Measurements from ENCODE around the gene TMEM108. TPM values are rescaled to one million over a fixed set of nuclear protein-coding genes. Genes with fewer than 3 reads are reported as not detected.

TMEM108 gene
- total and polyA plus RNA-seq, 10 of the 15 experiments (the other 5 are each of a cell fraction or from before 2014, with no cell fraction given) = 0.02 to 0.58 (median 0.12) TPM; not detected in 5

- no peaks in the 10 kb centered on the region; a peak in 1 of 4 replicates for H3K27me3 ChIP-seq (replicated peaks in 1 of 2; ENCODE audit: control insufficient read depth in 2 of 2, insufficient read depth in 2 of 2, low read length in 1 of 2)
- H3K9ac ChIP-seq (ENCODE audit: control insufficient read depth, insufficient read depth, low read length) = no peak overlapping the region
- SMC1A ChIA-PET (ENCODE audit: uncharacterized antibody, unreplicated experiment) = interaction anchor here (1.2 to 1.8 kb wide), 2 partner anchors 10 to 334 kb away, joined by 3 to 4 read pairs; no protein-coding TSS in a partner anchor
- intact Hi-C loops (cut with micrococcal nuclease; ENCODE audit: unreplicated experiment) = no loop called here
- RAD21 ChIA-PET (ENCODE audit: unreplicated experiment) = interaction anchor here (1.3 kb wide), 1 partner anchor 644 kb away, joined by 4 read pairs; no protein-coding TSS in a partner anchor
- no peak for DNase-seq (ENCODE audit: low read depth, low spot score)
- no peaks in the 10 kb centered on the region for H3K36me3 ChIP-seq (ENCODE audit: control insufficient read depth in 2 of 2, insufficient read depth in 2 of 2, low read length in 1 of 2)
- H3K4me3 ChIP-seq = no peak overlapping the region
- CTCF ChIA-PET = interaction anchor here (0.6 to 5.3 kb wide), 3 partner anchors 9 to 650 kb away, joined by 3 to 41 read pairs (median 3); no protein-coding TSS in a partner anchor
- FAIRE-seq = no peak
- no peaks in the 10 kb centered on the region for H3K4me1 ChIP-seq (ENCODE audit: control insufficient read depth, insufficient read depth, low read length)
- H3K27ac ChIP-seq (ENCODE audit: control insufficient read depth, insufficient read depth) = no peak overlapping the region
- in situ Hi-C loops (cut with MboI) = loop anchor here (25.0 kb wide), 1 partner anchor 838 kb away; no protein-coding TSS in a partner anchor
- H2AFZ ChIP-seq (ENCODE audit: control insufficient read depth, low read depth, low read length) = no peak overlapping the region
- no peak overlapping the region for H3K4me2 ChIP-seq (ENCODE audit: control insufficient read depth, insufficient read depth)
- no peak for TF ChIP-seq SMAD5 (IDR thresholded peaks at IDR 0.05; ENCODE audit: low read depth)
- TF ChIP-seq POU2F2 (IDR thresholded peaks at IDR 0.05; ENCODE audit: borderline replicate concordance, low read depth, low read length) = 0 out of 3 replicates have a peak, but pooled peaks have one; percentile 31
- POLR2A ChIA-PET = no interaction called here
- H4K20me1 ChIP-seq (ENCODE audit: control insufficient read depth, insufficient read depth) = no peaks in the 10 kb centered on the region
- H3K9me3 ChIP-seq (replicated peaks; ENCODE audit: control insufficient read depth, insufficient read depth, low read length) = no peaks in the 10 kb centered on the region
- ATAC-seq = no peak
- no TSS peak for BruUV-seq (replicated peaks)
- no peaks in the 10 kb centered on the region for H3K79me2 ChIP-seq (ENCODE audit: control insufficient read depth, insufficient read depth, low read length)
These were observed 337.2 kb downstream of the TMEM108 start for GRCh38 chr3:133375403-133375745.

GRCh38 chr3:133376810-133377209, 338.6 kb downstream of the TMEM108 start:
- SMC1A ChIA-PET (ENCODE audit: uncharacterized antibody, unreplicated experiment) = interaction anchor here (1.2 to 1.9 kb wide), 2 partner anchors 334 to 644 kb away, joined by 3 to 12 read pairs; no protein-coding TSS in a partner anchor
- in situ Hi-C loops (cut with MboI) (loop anchor here (25.0 kb wide), 1 partner anchor 840 kb away; no protein-coding TSS in a partner anchor), intact Hi-C loops (cut with micrococcal nuclease; ENCODE audit: unreplicated experiment) (loop anchor here (1.0 kb wide), 1 partner anchor 336 kb away; no protein-coding TSS in a partner anchor)
- Histone ChIP-seq H4K20me1 (ENCODE audit: control insufficient read depth, insufficient read depth) (no peaks in the 10 kb centered on the region), H3K9me3 (replicated peaks; ENCODE audit: control insufficient read depth, insufficient read depth, low read length) (no peaks in the 10 kb centered on the region), H2AFZ (ENCODE audit: control insufficient read depth, low read depth, low read length) (no peak overlapping the region), H3K4me3 (no peak overlapping the region), H3K9ac (ENCODE audit: control insufficient read depth, insufficient read depth, low read length) (no peak overlapping the region), H3K79me2 (ENCODE audit: control insufficient read depth, insufficient read depth, low read length) (no peaks in the 10 kb centered on the region), H3K27me3 (replicated peaks in 1 of 2; ENCODE audit: control insufficient read depth in 2 of 2, insufficient read depth in 2 of 2, low read length in 1 of 2) (no peaks in the 10 kb centered on the region; a peak in 1 of 4 replicates), H3K36me3 (ENCODE audit: control insufficient read depth in 2 of 2, insufficient read depth in 2 of 2, low read length in 1 of 2) (no peaks in the 10 kb centered on the region), H3K27ac (ENCODE audit: control insufficient read depth, insufficient read depth) (no peak overlapping the region), H3K4me2 (ENCODE audit: control insufficient read depth, insufficient read depth) (no peak overlapping the region), H3K4me1 (ENCODE audit: control insufficient read depth, insufficient read depth, low read length) (no peaks in the 10 kb centered on the region)
- TF ChIP-seq CTCF (IDR thresholded peaks at IDR 0.05 in 2 of 3, conservative IDR thresholded peaks at IDR 0.05 in 1 of 3; ENCODE audit: control insufficient read depth in 2 of 3, extremely low read depth in 1 of 3, insufficient read depth in 1 of 3, low read depth in 3 of 3, low read length in 3 of 3) (peak in 2 of 3 experiments; percentile 20 to 32; a peak in 2 of 6 replicates), NFYA (IDR thresholded peaks at IDR 0.05; ENCODE audit: borderline replicate concordance, low read depth, low read length) (no peak), RAD21 (IDR thresholded peaks at IDR 0.05; ENCODE audit: insufficient read depth, low read depth, low read length) (peak; percentile 28; the same call in 1 of the 2 replicates)
- no peak for DNase-seq (ENCODE audit: low read depth, low spot score)
- ATAC-seq = peak; percentile 44; the same call in 1 of the 3 replicates
- no TSS peak for BruUV-seq (replicated peaks)
- FAIRE-seq = no peak
- POLR2A ChIA-PET = no interaction called here
- RAD21 ChIA-PET (ENCODE audit: unreplicated experiment) = interaction anchor here (1.0 kb wide), 2 partner anchors 10 to 334 kb away, joined by 3 read pairs; no protein-coding TSS in a partner anchor
- CTCF ChIA-PET = interaction anchor here (0.7 to 5.3 kb wide), 6 partner anchors 11 to 650 kb away, joined by 3 to 41 read pairs (median 4); no protein-coding TSS in a partner anchor
- WGBS (ENCODE audit: insufficient coverage, insufficient replicate concordance, low lambda C conversion rate, missing lambda C conversion rate) = 17% methylated on average over 6 of the region's 6 CpGs

All from GM12878 (cell line).